Motor neuron (in vitro differentiated cells): Measurements from ENCODE around the gene POLN. TPM values are rescaled to one million over a fixed set of nuclear protein-coding genes. Genes with fewer than 3 reads are reported as not detected.

Source experiments
- total RNA-seq, 8 experiments: library from RNA; unstranded; fragments of 300-600 nt; gene quantifications; 2 replicates each; pipeline versions ENCODE4 v1.2.3 to v1.2.4, GENCODE V29; 2022

POLN gene
- total RNA-seq, 8 experiments from 2014 or later: 0.81 to 5.3 (median 2.7) TPM

Other genes starting within 250 kb of the POLN start
- gene NELFA, start 233.1 kb downstream of the POLN start, total RNA-seq: 10 to 100 TPM; 16.9 to 34.9 (median 27.9) TPM
- gene NAT8L, start 182.8 kb downstream of the POLN start, total RNA-seq: 10 to 100 TPM in 4 of 8 experiments, 1 to 10 TPM in 4; 2.0 to 17.1 (median 9.0) TPM
- gene HAUS3, start within 50 bp of the POLN start, total RNA-seq: 10 to 100 TPM in 4 of 8 experiments, 1 to 10 TPM in 4; 6.0 to 18.5 (median 10.2) TPM
- 10 to 100 TPM; 12.8 to 53.6 (median 36.2) TPM for gene MXD4, start 20.0 kb upstream of the POLN start, total RNA-seq
- gene ZFYVE28, start 176.5 kb upstream of the POLN start, total RNA-seq: 1 to 10 TPM; 1.1 to 8.2 (median 4.3) TPM
- 1 to 10 TPM in 3 of 8 experiments, under 1 TPM in 5; 0.05 to 9.1 (median 0.19) TPM for gene CFAP99, start 176.8 kb upstream of the POLN start, total RNA-seq
- 10 to 100 TPM; 37.5 to 70.3 (median 49.7) TPM for gene RNF4, start 227.0 kb upstream of the POLN start, total RNA-seq